Stimulated activated CD4-positive, alpha-beta T cell treated with anti-CD3 and anti-CD28 coated beads, Interleukin-15, amount 100 ng/mL, for 48 hours (primary cell): ENCODE results near the gene STARD13.

Experiments
- DNase-seq, 2 donors: peaks; one replicate each; pipeline ENCODE4 v3.0.0-alpha.2; 2020; ENCODE audit warnings: low read depth in 2 of 2

Gene STARD13

GRCh38 chr13:33224686-33225085 lies 60.9 kb downstream of the STARD13 start:
- DNase-seq, result no peak

GRCh38 chr13:33224191-33224590 lies 61.4 kb downstream of the STARD13 start:
- DNase-seq, result no peak

- no peak for DNase-seq
These were observed 65.6 kb downstream of the STARD13 start for GRCh38 chr13:33219926-33220325.

GRCh38 chr13:33218426-33218825 lies 67.1 kb downstream of the STARD13 start:
- no peak for DNase-seq

GRCh38 chr13:33218020-33218419 lies 67.5 kb downstream of the STARD13 start:
- no peak for DNase-seq

GRCh38 chr13:33217256-33217655 lies 68.3 kb downstream of the STARD13 start:
- DNase-seq, result no peak

GRCh38 chr13:33213797-33214196 lies 71.8 kb downstream of the STARD13 start:
- no peak for DNase-seq

GRCh38 chr13:33213024-33213768 lies 72.4 kb downstream of the STARD13 start:
- no peak for DNase-seq

- DNase-seq, result no peak
These were observed 73.2 kb downstream of the STARD13 start for GRCh38 chr13:33212396-33212795.

GRCh38 chr13:33210090-33210489 lies 75.5 kb downstream of the STARD13 start:
- DNase-seq, result no peak

GRCh38 chr13:33208290-33209220 lies 77.0 kb downstream of the STARD13 start:
- no peak for DNase-seq

- DNase-seq, result no peak
These were observed 78.0 kb downstream of the STARD13 start for GRCh38 chr13:33207615-33207961.

- no peak for DNase-seq
These were observed 78.5 kb downstream of the STARD13 start for GRCh38 chr13:33206945-33207614.

GRCh38 chr13:33206425-33206824 lies 79.1 kb downstream of the STARD13 start:
- DNase-seq, result no peak

GRCh38 chr13:33205804-33206221 lies 79.7 kb downstream of the STARD13 start:
- DNase-seq, result no peak

- no peak for DNase-seq
These were observed 80.3 kb downstream of the STARD13 start for GRCh38 chr13:33205224-33205623.

- no peak for DNase-seq
These were observed 81.2 kb downstream of the STARD13 start for GRCh38 chr13:33204130-33204927.

- no peak for DNase-seq
These were observed 82.8 kb downstream of the STARD13 start for GRCh38 chr13:33202644-33203169.

GRCh38 chr13:33201659-33202058 lies 83.9 kb downstream of the STARD13 start:
- no peak for DNase-seq

GRCh38 chr13:33199289-33199850 lies 86.2 kb downstream of the STARD13 start:
- no peak for DNase-seq

- no peak for DNase-seq
These were observed 88.0 kb downstream of the STARD13 start for GRCh38 chr13:33197541-33197971.
